ENCODE data around the gene TFDP1. TPM values are rescaled to one million over a fixed set of nuclear protein-coding genes. Genes with fewer than 3 reads are reported as not detected.

The TFDP1 gene
- total RNA-seq, 2 experiments from 2014 or later, result 87.9 to 119 TPM

DNA sequence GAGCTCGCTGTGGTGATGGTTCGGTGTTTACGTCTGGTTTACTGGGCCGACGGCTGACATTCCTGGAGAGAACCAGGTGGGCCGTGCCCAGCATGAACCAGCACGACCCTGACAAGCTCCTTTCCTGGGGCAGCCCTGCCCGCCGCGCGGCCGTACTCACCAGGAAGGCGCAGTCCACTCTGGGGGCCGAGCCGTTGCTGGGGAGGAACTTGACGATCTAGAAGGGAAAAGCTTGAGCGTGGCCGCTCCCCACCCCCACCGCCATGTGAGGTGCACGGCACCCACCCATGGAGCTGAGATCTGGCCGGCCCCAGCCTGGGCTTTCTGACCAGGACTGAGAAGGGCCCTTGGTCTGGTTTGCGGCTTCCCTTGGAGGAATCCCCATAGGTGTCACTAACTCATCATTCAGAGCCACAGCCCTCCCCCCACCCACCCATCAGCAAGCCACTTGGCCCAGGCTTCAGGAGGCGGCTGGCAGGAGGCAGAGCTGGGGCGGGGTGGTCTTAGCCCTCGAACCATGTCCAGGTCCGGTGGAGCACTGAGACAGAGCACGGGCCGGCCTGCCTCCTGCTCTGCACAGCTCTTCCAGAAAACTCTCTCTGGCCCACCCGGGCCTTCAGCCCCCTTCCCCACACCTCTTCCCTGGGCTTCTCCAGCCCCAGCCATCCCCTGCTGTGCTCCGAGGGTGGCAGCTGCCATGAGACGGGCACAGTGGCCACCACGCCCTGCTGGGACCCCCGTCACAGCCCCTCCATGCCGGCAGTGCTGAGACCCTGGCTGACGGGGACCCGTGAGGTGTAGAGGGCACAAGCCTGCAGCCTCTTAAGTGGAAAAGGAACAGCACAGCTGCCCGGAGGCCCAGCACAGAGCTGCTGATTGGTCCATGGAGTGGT, 67.2 kb downstream of the TFDP1 start:
- Histone ChIP-seq H3K9me3 (ENCODE audit: low read length) (no peaks in the 10 kb centered on the region), H3K27ac (ENCODE audit: low read depth, low read length, poor library complexity, severe bottlenecking) (no peak overlapping the region), H3K4me2 (ENCODE audit: low read length) (no peak overlapping the region), H3K4me1 (ENCODE audit: insufficient read depth, low read length, poor library complexity, severe bottlenecking) (no peaks in the 10 kb centered on the region), H3K9me2 (ENCODE audit: insufficient read depth, low read length) (no peaks in the 10 kb centered on the region), H3K79me2 (ENCODE audit: insufficient read depth, low read depth, low read length) (no peaks in the 10 kb centered on the region), H2AFZ (ENCODE audit: low read length) (no peak overlapping the region), H3K36me3 (ENCODE audit: insufficient read depth, low read length) (no peaks in the 10 kb centered on the region), H4K20me1 (ENCODE audit: insufficient read depth, low read length) (no peaks in the 10 kb centered on the region), H3K4me3 (ENCODE audit: low read depth, low read length, poor library complexity, severe bottlenecking) (no peak overlapping the region)
- no peak for DNase-seq (ENCODE audit: low spot score)
- no peak for TF ChIP-seq EZH2phosphoT487 (IDR thresholded peaks at IDR 0.05; ENCODE audit: borderline replicate concordance, low read depth, low read length)
- TF ChIP-seq, protein P1, sequence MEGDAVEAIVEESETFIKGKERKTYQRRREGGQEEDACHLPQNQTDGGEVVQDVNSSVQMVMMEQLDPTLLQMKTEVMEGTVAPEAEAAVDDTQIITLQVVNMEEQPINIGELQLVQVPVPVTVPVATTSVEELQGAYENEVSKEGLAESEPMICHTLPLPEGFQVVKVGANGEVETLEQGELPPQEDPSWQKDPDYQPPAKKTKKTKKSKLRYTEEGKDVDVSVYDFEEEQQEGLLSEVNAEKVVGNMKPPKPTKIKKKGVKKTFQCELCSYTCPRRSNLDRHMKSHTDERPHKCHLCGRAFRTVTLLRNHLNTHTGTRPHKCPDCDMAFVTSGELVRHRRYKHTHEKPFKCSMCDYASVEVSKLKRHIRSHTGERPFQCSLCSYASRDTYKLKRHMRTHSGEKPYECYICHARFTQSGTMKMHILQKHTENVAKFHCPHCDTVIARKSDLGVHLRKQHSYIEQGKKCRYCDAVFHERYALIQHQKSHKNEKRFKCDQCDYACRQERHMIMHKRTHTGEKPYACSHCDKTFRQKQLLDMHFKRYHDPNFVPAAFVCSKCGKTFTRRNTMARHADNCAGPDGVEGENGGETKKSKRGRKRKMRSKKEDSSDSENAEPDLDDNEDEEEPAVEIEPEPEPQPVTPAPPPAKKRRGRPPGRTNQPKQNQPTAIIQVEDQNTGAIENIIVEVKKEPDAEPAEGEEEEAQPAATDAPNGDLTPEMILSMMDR (conservative IDR thresholded peaks at IDR 0.05; ENCODE audit: low read length), result no peak
- ChIA-PET POLR2A (no interaction called here), CTCF (ENCODE audit: unreplicated experiment) (no interaction called here)
- BruUV-seq (replicated peaks), result no TSS peak
- intact Hi-C loops (cut with micrococcal nuclease; ENCODE audit: unreplicated experiment), result no loop called here

DNA sequence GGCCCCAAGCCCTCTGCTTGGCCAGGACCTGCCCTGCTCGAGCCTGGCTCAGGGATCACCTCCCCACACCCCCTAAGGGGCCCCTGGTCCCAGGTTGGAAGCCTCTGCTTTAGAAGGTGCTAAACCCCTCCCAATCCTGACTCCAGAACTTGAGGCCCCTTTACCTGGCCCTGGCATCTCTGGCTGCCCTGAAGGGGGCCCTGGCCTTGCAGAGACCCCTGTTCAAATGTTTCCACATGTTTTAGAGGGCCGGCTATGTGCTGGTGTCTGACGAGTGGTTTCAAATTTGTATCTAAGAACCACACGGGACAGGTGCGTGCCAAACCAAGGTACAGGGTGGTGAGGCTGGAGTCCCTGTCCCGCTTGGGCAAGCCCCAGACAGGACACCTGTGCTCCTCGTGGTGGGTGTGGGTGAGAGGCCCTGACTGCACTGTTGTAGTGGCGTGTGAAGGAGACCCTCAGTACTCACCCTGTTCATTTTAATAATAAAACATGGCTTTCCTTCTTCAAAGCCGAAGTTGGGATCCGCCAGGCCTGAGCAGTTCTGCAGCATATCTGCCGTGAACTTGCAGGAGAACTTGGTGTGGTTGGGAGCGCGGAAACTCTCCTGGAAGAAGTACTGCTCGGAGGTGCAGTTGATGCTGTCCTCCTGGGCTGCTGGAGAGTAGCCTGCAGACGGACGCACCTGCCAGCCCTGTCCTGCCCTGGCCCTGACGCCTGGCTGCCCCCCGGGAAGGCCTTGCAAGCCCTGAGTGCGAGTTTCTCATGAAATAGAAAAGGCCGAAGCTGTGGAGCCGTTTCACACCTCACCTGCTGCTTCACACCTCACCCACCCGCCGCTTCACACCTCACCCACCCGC, 68.1 kb downstream of the TFDP1 start:
- no peaks in the 10 kb centered on the region for H3K79me2 ChIP-seq (ENCODE audit: insufficient read depth, low read depth, low read length)
- ChIA-PET CTCF (ENCODE audit: unreplicated experiment) (no interaction called here), POLR2A (no interaction called here)
- TF ChIP-seq, protein P1 (conservative IDR thresholded peaks at IDR 0.05; ENCODE audit: low read length), result no peak
- TF ChIP-seq EZH2phosphoT487 (IDR thresholded peaks at IDR 0.05; ENCODE audit: borderline replicate concordance, low read depth, low read length), result no peak
- BruUV-seq (replicated peaks), result no TSS peak
- intact Hi-C loops (cut with micrococcal nuclease; ENCODE audit: unreplicated experiment), result no loop called here
- H3K9me2 ChIP-seq (ENCODE audit: insufficient read depth, low read length), result no peaks in the 10 kb centered on the region
- H3K4me3 ChIP-seq (ENCODE audit: low read depth, low read length, poor library complexity, severe bottlenecking), result no peak overlapping the region
- H3K4me1 ChIP-seq (ENCODE audit: insufficient read depth, low read length, poor library complexity, severe bottlenecking), result no peaks in the 10 kb centered on the region
- H3K27ac ChIP-seq (ENCODE audit: low read depth, low read length, poor library complexity, severe bottlenecking), result no peak overlapping the region
- no peak for DNase-seq (ENCODE audit: low spot score)
- no peaks in the 10 kb centered on the region for H3K9me3 ChIP-seq (ENCODE audit: low read length)
- no peaks in the 10 kb centered on the region for H4K20me1 ChIP-seq (ENCODE audit: insufficient read depth, low read length)
- no peak overlapping the region for H2AFZ ChIP-seq (ENCODE audit: low read length)
- H3K36me3 ChIP-seq (ENCODE audit: insufficient read depth, low read length), result no peaks in the 10 kb centered on the region
- H3K4me2 ChIP-seq (ENCODE audit: low read length), result no peak overlapping the region
